Stimulated activated naive B cell treated with anti-CD40 and anti-IgM and Interleukin-4, amounts not matched to agents 10 μg/mL and 1 μg/mL and 100 μg/mL, for 72 hours (primary cell): Measurements from ENCODE around the gene PMS2.
"Not testable (repeated sequence)": the region's sequence is repeated elsewhere in the genome, so short reads cannot be mapped to it uniquely, and the experiment has no call there.

Experiments
- ATAC-seq, 2 donors: fragments of 150-1000 bp; cut with Tn5 transposase; replicated peaks; 2 replicates each; pipeline ENCODE4 v1.10.0; 2021; ENCODE audit warnings: moderate library complexity in 1 of 2
- DNase-seq: peaks from one replicate; pipeline ENCODE4 v3.0.0; 2021
- H3K27ac Mint-ChIP-seq: one replicate; pipeline ENCODE4 v1.8.0; 2022; ENCODE audit warnings: mild to moderate bottlenecking, mixed read lengths
- H3K27me3 Mint-ChIP-seq, 2 donors: one replicate each; pipeline ENCODE4 v1.8.0; 2022; ENCODE audit warnings: mixed read lengths in 2 of 2
- H3K36me3 Mint-ChIP-seq, 2 donors: one replicate each; pipeline ENCODE4 v1.8.0; 2022; ENCODE audit warnings: mixed read lengths in 2 of 2, mild to moderate bottlenecking in 1 of 2
- H3K4me1 Mint-ChIP-seq, 2 donors: one replicate each; pipeline ENCODE4 v1.8.0; 2022; ENCODE audit warnings: mixed read lengths in 2 of 2, mild to moderate bottlenecking in 1 of 2
- H3K4me3 Mint-ChIP-seq, 2 donors: one replicate each; pipeline ENCODE4 v1.8.0; 2022; ENCODE audit warnings: mild to moderate bottlenecking in 2 of 2, mixed read lengths in 2 of 2, moderate library complexity in 1 of 2
- H3K9me3 Mint-ChIP-seq, 2 donors: one replicate each; pipeline ENCODE4 v1.8.0; 2022; ENCODE audit warnings: mixed read lengths in 2 of 2, mild to moderate bottlenecking in 1 of 2

The PMS2 gene

GRCh38 chr7:6027806-6028365 lies 19.0 kb upstream of the PMS2 start:
- Mint-ChIP-seq H3K9me3 (no peaks in the 10 kb centered on the region), H3K4me1 (peaks cover 27 to 33% of the 10 kb centered on the region in 2 donors), H3K36me3 (peaks cover 54 to 64% of the 10 kb centered on the region in 2 donors), H3K27ac (peak overlapping the region; percentile 96), H3K27me3 (no peaks in the 10 kb centered on the region), H3K4me3 (no peak overlapping the region)
- no peak for DNase-seq
- ATAC-seq: no peak

GRCh38 chr7:6026820-6027311 lies 18.0 kb upstream of the PMS2 start:
- H3K27me3 Mint-ChIP-seq: no peaks in the 10 kb centered on the region
- peak; percentile 77 for ATAC-seq
- no peaks in the 10 kb centered on the region for H3K9me3 Mint-ChIP-seq
- peak overlapping the region; percentile 84 for H3K4me3 Mint-ChIP-seq
- H3K36me3 Mint-ChIP-seq: peaks cover 51 to 70% of the 10 kb centered on the region in 2 donors
- DNase-seq: peak; percentile 67
- H3K27ac Mint-ChIP-seq: peak overlapping the region; percentile 96
- H3K4me1 Mint-ChIP-seq: peaks cover 28 to 32% of the 10 kb centered on the region in 2 donors

GRCh38 chr7:6026011-6026819 lies 17.4 kb upstream of the PMS2 start:
- peaks cover 52 to 70% of the 10 kb centered on the region in 2 donors for H3K36me3 Mint-ChIP-seq
- peak overlapping the region; percentile 96 for H3K27ac Mint-ChIP-seq
- peak overlapping the region; percentile 84 for H3K4me3 Mint-ChIP-seq
- peak; percentile 65 for DNase-seq
- no peaks in the 10 kb centered on the region for H3K27me3 Mint-ChIP-seq
- peaks cover 25 to 26% of the 10 kb centered on the region in 2 donors for H3K4me1 Mint-ChIP-seq
- no peaks in the 10 kb centered on the region for H3K9me3 Mint-ChIP-seq
- ATAC-seq: peak; percentile 86

GRCh38 chr7:6023974-6024435 lies 15.2 kb upstream of the PMS2 start:
- no peak for ATAC-seq
- H3K36me3 Mint-ChIP-seq: peaks cover 61 to 84% of the 10 kb centered on the region in 2 donors
- no peaks in the 10 kb centered on the region for H3K27me3 Mint-ChIP-seq
- H3K27ac Mint-ChIP-seq: peak overlapping the region; percentile 21
- no peaks in the 10 kb centered on the region for H3K9me3 Mint-ChIP-seq
- DNase-seq: no peak
- peaks cover 25 to 26% of the 10 kb centered on the region in 2 donors for H3K4me1 Mint-ChIP-seq
- no peak overlapping the region for H3K4me3 Mint-ChIP-seq

GRCh38 chr7:6022707-6023106 lies 13.9 kb upstream of the PMS2 start:
- H3K36me3 Mint-ChIP-seq: peaks cover 60 to 77% of the 10 kb centered on the region in 2 donors
- H3K27me3 Mint-ChIP-seq: no peaks in the 10 kb centered on the region
- H3K27ac Mint-ChIP-seq: no peak overlapping the region
- ATAC-seq: no peak
- H3K4me1 Mint-ChIP-seq: peaks cover 25 to 26% of the 10 kb centered on the region in 2 donors
- H3K4me3 Mint-ChIP-seq: no peak overlapping the region
- no peaks in the 10 kb centered on the region for H3K9me3 Mint-ChIP-seq
- DNase-seq: no peak

GRCh38 chr7:6020371-6021286 lies 11.8 kb upstream of the PMS2 start:
- H3K36me3 Mint-ChIP-seq: peaks cover 48 to 63% of the 10 kb centered on the region in 2 donors
- H3K4me3 Mint-ChIP-seq: no peak overlapping the region
- H3K4me1 Mint-ChIP-seq: peaks cover 6 to 8% of the 10 kb centered on the region in 2 donors
- H3K9me3 Mint-ChIP-seq: no peaks in the 10 kb centered on the region
- ATAC-seq (no peak), DNase-seq (no peak)
- no peaks in the 10 kb centered on the region for H3K27me3 Mint-ChIP-seq
- H3K27ac Mint-ChIP-seq: peak overlapping the region; percentile 83

GRCh38 chr7:6016653-6016966 lies 7.8 kb upstream of the PMS2 start:
- peaks cover 6 to 11% of the 10 kb centered on the region in 2 donors for H3K4me1 Mint-ChIP-seq
- DNase-seq (no peak), ATAC-seq (no peak)
- H3K27ac Mint-ChIP-seq: no peak overlapping the region
- H3K27me3 Mint-ChIP-seq: no peaks in the 10 kb centered on the region
- no peaks in the 10 kb centered on the region for H3K9me3 Mint-ChIP-seq
- H3K36me3 Mint-ChIP-seq: peaks cover 40 to 48% of the 10 kb centered on the region in 2 donors
- H3K4me3 Mint-ChIP-seq: no peak overlapping the region

- H3K4me1 Mint-ChIP-seq: peaks cover 11 to 16% of the 10 kb centered on the region in 2 donors
- H3K9me3 Mint-ChIP-seq: no peaks in the 10 kb centered on the region
- ATAC-seq (no peak), DNase-seq (no peak)
- H3K36me3 Mint-ChIP-seq: peaks cover 36 to 46% of the 10 kb centered on the region in 2 donors
- no peaks in the 10 kb centered on the region for H3K27me3 Mint-ChIP-seq
- no peak overlapping the region for H3K4me3 Mint-ChIP-seq
- no peak overlapping the region for H3K27ac Mint-ChIP-seq
Observed at GRCh38 chr7:6015917-6016652, 7.2 kb upstream of the PMS2 start.

- no peak overlapping the region for H3K4me3 Mint-ChIP-seq
- DNase-seq: no peak
- H3K9me3 Mint-ChIP-seq: no peaks in the 10 kb centered on the region
- H3K4me1 Mint-ChIP-seq: peaks cover 18 to 32% of the 10 kb centered on the region in 2 donors
- no peak overlapping the region for H3K27ac Mint-ChIP-seq
- H3K36me3 Mint-ChIP-seq: peaks cover 17 to 31% of the 10 kb centered on the region in 2 donors
- no peaks in the 10 kb centered on the region for H3K27me3 Mint-ChIP-seq
- no peak for ATAC-seq
Observed at GRCh38 chr7:6012355-6013104, 3.7 kb upstream of the PMS2 start.

GRCh38 chr7:6011541-6011940 lies 2.7 kb upstream of the PMS2 start:
- Mint-ChIP-seq H3K27me3 (no peaks in the 10 kb centered on the region), H3K4me3 (no peak overlapping the region), H3K9me3 (no peaks in the 10 kb centered on the region), H3K36me3 (peaks cover 16 to 30% of the 10 kb centered on the region in 2 donors), H3K4me1 (peaks cover 23 to 36% of the 10 kb centered on the region in 2 donors), H3K27ac (no peak overlapping the region)
- no peak for DNase-seq
- no peak for ATAC-seq

- Mint-ChIP-seq H3K4me3 (peak overlapping the region; percentile 81 to 95), H3K36me3 (peaks cover 13 to 27% of the 10 kb centered on the region in 2 donors), H3K4me1 (peaks cover 23 to 36% of the 10 kb centered on the region in 2 donors), H3K27ac (peak overlapping the region; percentile 97)
- not testable (repeated sequence) for ATAC-seq, H3K27me3 Mint-ChIP-seq, DNase-seq, H3K9me3 Mint-ChIP-seq
Observed at GRCh38 chr7:6010370-6010769, 1.5 kb upstream of the PMS2 start.

GRCh38 chr7:6007835-6008590 lies 836 bp downstream of the PMS2 start:
- not testable (repeated sequence) for H3K27me3 Mint-ChIP-seq, ATAC-seq, H3K9me3 Mint-ChIP-seq, DNase-seq
- H3K4me1 Mint-ChIP-seq: peaks cover 22 to 32% of the 10 kb centered on the region in 2 donors
- peaks cover 8 to 20% of the 10 kb centered on the region in 2 donors for H3K36me3 Mint-ChIP-seq
- H3K27ac Mint-ChIP-seq: peak overlapping the region; percentile 47
- H3K4me3 Mint-ChIP-seq: peak overlapping the region; percentile 84 to 95
